Measurements from ENCODE around the gene EPN2. TPM values are rescaled to one million over a fixed set of nuclear protein-coding genes. Genes with fewer than 3 reads are reported as not detected.

EPN2 gene
- total RNA-seq, 1 experiment from 2014 or later: 73.1 TPM

- H3K4me3 ChIP-seq (replicated peaks in 1 of 2; ENCODE audit: low read depth in 1 of 2, low read length in 2 of 2): no peak overlapping the region
- no peak for TF ChIP-seq CBX3 (IDR thresholded peaks at IDR 0.05; ENCODE audit: low read depth)
- no peak for TF ChIP-seq POLR2AphosphoS5 (IDR thresholded peaks at IDR 0.05; ENCODE audit: low read depth, low read length)
- TF ChIP-seq TCF7L2 (IDR thresholded peaks at IDR 0.05; ENCODE audit: borderline replicate concordance, extremely low read depth, insufficient read depth, insufficient read length): no peak
- no peak for TF ChIP-seq SIN3A (IDR thresholded peaks at IDR 0.05; ENCODE audit: low read depth)
- TF ChIP-seq ATF3 (IDR thresholded peaks at IDR 0.05): no peak
- no peak for TF ChIP-seq EZH2 (IDR thresholded peaks at IDR 0.05)
- no peak for TF ChIP-seq RAD21 (IDR thresholded peaks at IDR 0.05; ENCODE audit: low read depth)
- TF ChIP-seq REST (IDR thresholded peaks at IDR 0.05; ENCODE audit: low read depth): no peak
- TF ChIP-seq CTCF (IDR thresholded peaks at IDR 0.05 in 2 of 3, conservative IDR thresholded peaks at IDR 0.05 in 1 of 3; ENCODE audit: borderline replicate concordance in 1 of 3, insufficient read depth in 1 of 3, low read depth in 2 of 3, low read length in 2 of 3): no peak
- no peak for TF ChIP-seq ZBTB33 (IDR thresholded peaks at IDR 0.05; ENCODE audit: extremely low read depth, insufficient replicate concordance, low read length)
- no peak for TF ChIP-seq FOSL1 (IDR thresholded peaks at IDR 0.05; ENCODE audit: low read depth)
- no peak for TF ChIP-seq ELF1 (IDR thresholded peaks at IDR 0.05; ENCODE audit: borderline replicate concordance, low read depth)
- no peak for TF ChIP-seq YY1 (IDR thresholded peaks at IDR 0.05; ENCODE audit: extremely low read depth, insufficient replicate concordance, low read depth, low read length)
- no peak for TF ChIP-seq EZH2phosphoT487 (IDR thresholded peaks at IDR 0.05; ENCODE audit: borderline replicate concordance)
- H3K4me1 ChIP-seq (ENCODE audit: control insufficient read depth in 1 of 2, insufficient read depth in 2 of 2, low read length in 2 of 2): peaks cover 12 to 46% of the 10 kb centered on the region in 2 experiments
- ChIA-PET CTCF (interaction anchor here (0.6 to 5.1 kb wide), 7 partner anchors 13 to 401 kb away, joined by 3 to 69 read pairs (median 4); partner anchors contain the start of gene MAPK7), RAD21 (ENCODE audit: low non-redundant PET in 1 of 2, low total read pairs in 2 of 2, uncharacterized antibody in 2 of 2, unreplicated experiment in 2 of 2) (no interaction called here), POLR2A (interaction anchor here (0.8 to 1.0 kb wide), 2 partner anchors 13 to 113 kb away, joined by 3 to 5 read pairs; partner anchors contain the start of gene MAPK7)
- DNase-seq (ENCODE audit: low read depth, low spot score) (no peak), ATAC-seq (no peak)
- H2AFZ ChIP-seq (ENCODE audit: low read depth, low read length, poor library complexity, severe bottlenecking): no peak overlapping the region
- no peaks in the 10 kb centered on the region for H3K9me2 ChIP-seq (ENCODE audit: insufficient read depth)
- no peaks in the 10 kb centered on the region for H3K9me3 ChIP-seq (ENCODE audit: control insufficient read depth in 1 of 2, insufficient read depth in 1 of 2, low read depth in 1 of 2, low read length in 2 of 2)
- H3K36me3 ChIP-seq (ENCODE audit: control insufficient read depth in 1 of 2, insufficient read depth in 2 of 2, low read length in 2 of 2): 0 out of 4 replicates have a peak, but pooled peaks cover 0 to 5% of the 10 kb centered on the region in 2 experiments
- 0 out of 2 replicates have a peak, but pooled peaks cover 12% of the 10 kb centered on the region for H3K79me2 ChIP-seq (ENCODE audit: insufficient read depth, low read length)
- BruUV-seq (replicated peaks): no TSS peak
- no peak overlapping the region for H3K9ac ChIP-seq (ENCODE audit: low read length)
- H3K27ac ChIP-seq (ENCODE audit: low read depth, low read length): no peak overlapping the region
- no peak overlapping the region for H3K4me2 ChIP-seq (ENCODE audit: low read length)
- intact Hi-C loops (cut with micrococcal nuclease): loop anchor here (5.0 kb wide), 2 partner anchors 142 to 387 kb away; no protein-coding TSS in a partner anchor
- no peaks in the 10 kb centered on the region for H3K27me3 ChIP-seq (ENCODE audit: insufficient read depth, low read length)
- H4K20me1 ChIP-seq (ENCODE audit: insufficient read depth): no peaks in the 10 kb centered on the region
These were observed 127.7 kb downstream of the EPN2 start for GRCh38 chr17:19364699-19365498.
